Liver (tissue), 9 donors: ENCODE results near the gene CAPN10. TPM values are rescaled to one million over a fixed set of nuclear protein-coding genes. Genes with fewer than 3 reads are reported as not detected.

Experiments used
- DNase-seq: peaks from one replicate; pipeline ENCODE4 v3.0.0-alpha.2; 2017; ENCODE audit warnings: low spot score
- H3K27ac ChIP-seq, 2 donors: one replicate each; pipeline ENCODE4 v1.7.0; 2013; ENCODE audit warnings: inconsistent platforms in 2 of 2, low read length in 2 of 2, control low read depth in 1 of 2, low read depth in 1 of 2, mild to moderate bottlenecking in 1 of 2
- H3K27me3 ChIP-seq, 4 donors: one replicate each; pipeline versions ENCODE4 v1.6.1 to v1.7.0; 2013; ENCODE audit warnings: low read length in 3 of 4, inconsistent platforms in 1 of 4, mild to moderate bottlenecking in 1 of 4, moderate library complexity in 1 of 4; ENCODE audit not compliant: control insufficient read depth in 4 of 4, insufficient read depth in 4 of 4
- H3K36me3 ChIP-seq, 4 donors: one replicate each; pipeline versions ENCODE4 v1.6.1 to v1.7.0; 2013; ENCODE audit warnings: low read length in 3 of 4, mild to moderate bottlenecking in 3 of 4, low read depth in 1 of 4, moderate library complexity in 1 of 4; ENCODE audit not compliant: control insufficient read depth in 4 of 4, insufficient read depth in 3 of 4
- H3K4me1 ChIP-seq, 4 donors: one replicate each; pipeline versions ENCODE4 v1.6.1 to v1.7.0; 2013; ENCODE audit warnings: low read length in 3 of 4, mild to moderate bottlenecking in 3 of 4, moderate library complexity in 1 of 4; ENCODE audit not compliant: control insufficient read depth in 4 of 4, insufficient read depth in 4 of 4
- H3K4me3 ChIP-seq, 3 donors: one replicate each; pipeline versions ENCODE4 v1.6.1 to v1.7.0; 2013; ENCODE audit warnings: low read length in 3 of 3, control low read depth in 1 of 3, low read depth in 1 of 3, mild to moderate bottlenecking in 1 of 3
- H3K9ac ChIP-seq, 2 donors: one replicate each; pipeline ENCODE4 v1.7.0; 2013; ENCODE audit warnings: low read length in 2 of 2, mild to moderate bottlenecking in 2 of 2, moderate library complexity in 2 of 2, control low read depth in 1 of 2, low read depth in 1 of 2
- H3K9me3 ChIP-seq, 4 donors: one replicate each; pipeline versions ENCODE4 v1.6.1 to v1.7.0; 2013; ENCODE audit warnings: low read length in 3 of 4; ENCODE audit not compliant: control insufficient read depth in 4 of 4
- FOXA1 ChIP-seq: IDR thresholded peaks from 2 replicates; pipeline ENCODE4 v1.6.1; 2016; ENCODE audit warnings: antibody characterized with exemption
- FOXA2 ChIP-seq: IDR thresholded peaks from 2 replicates; pipeline ENCODE4 v1.6.1; 2016; ENCODE audit warnings: antibody characterized with exemption
- GABPA ChIP-seq, 2 donors: IDR thresholded peaks in 1 of 2; conservative IDR thresholded peaks in 1 of 2; 2 replicates each; pipeline ENCODE4 v1.6.1; 2016; ENCODE audit warnings: antibody characterized with exemption in 2 of 2, mild to moderate bottlenecking in 1 of 2, moderate library complexity in 1 of 2
- JUND ChIP-seq, 2 donors: IDR thresholded peaks; 2 replicates each; pipeline ENCODE4 v1.6.1; 2016; ENCODE audit warnings: antibody characterized with exemption in 2 of 2
- RAD21 ChIP-seq, 2 donors: IDR thresholded peaks; 2 replicates each; pipeline ENCODE4 v1.6.1; 2016; ENCODE audit warnings: antibody characterized with exemption in 2 of 2, mild to moderate bottlenecking in 2 of 2
- SP1 ChIP-seq: IDR thresholded peaks from 2 replicates; pipeline ENCODE4 v1.6.1; 2018; ENCODE audit warnings: antibody characterized with exemption, mild to moderate bottlenecking
- YY1 ChIP-seq: IDR thresholded peaks from 2 replicates; pipeline ENCODE4 v1.6.1; 2016; ENCODE audit warnings: antibody characterized with exemption, mild to moderate bottlenecking
- WGBS: extraction: QIAGEN DNeasy Blood & Tissue Kit; methylation state at CpG from one replicate; pipeline ENCODE4 v1.1.7; 2013; 5-methylcytosine and 5-hydroxymethylcytosine counted together
- polyA plus RNA-seq, 2 donors: library from polyadenylated mRNA; stranded (reverse) in 1 of 2; unstranded in 1 of 2; fragments of 200-250 nt in 1 of 2; fragments of >200 nt in 1 of 2; fragmentation: Nextera tagmentation in 1 of 2; extraction: Ambion mirVana in 1 of 2; gene quantifications; one replicate each; pipeline versions ENCODE4 v1.2.1 to v1.2.3, GENCODE V29; 2013 to 2015
- total RNA-seq, 2 donors: library from RNA; depleted of rRNA; stranded (reverse); fragments of >200 nt; gene quantifications; one replicate each; pipeline ENCODE4 v1.2.3, GENCODE V29; 2014
- TF ChIP-seq, protein P1 (sequence below): fragments of 150-350 bp; IDR thresholded peaks from 2 replicates; pipeline ENCODE4 v1.5.1; 2017; ENCODE audit warnings: improper control_type of control experiment, low read depth, low read length; ENCODE audit not compliant: missing input control
- TF ChIP-seq, protein P2 (sequence below): IDR thresholded peaks from 2 replicates; pipeline ENCODE4 v1.6.1; 2016; ENCODE audit warnings: antibody characterized with exemption
- donor health status: healthy.
- donor health status: healthy.
- donor health status: healthy.
- donor health status: healthy.
- donor health status: healthy.

The CAPN10 gene
- total and polyA plus RNA-seq, 4 donors: 4.8 to 11.3 (median 6.5) TPM

DNA sequence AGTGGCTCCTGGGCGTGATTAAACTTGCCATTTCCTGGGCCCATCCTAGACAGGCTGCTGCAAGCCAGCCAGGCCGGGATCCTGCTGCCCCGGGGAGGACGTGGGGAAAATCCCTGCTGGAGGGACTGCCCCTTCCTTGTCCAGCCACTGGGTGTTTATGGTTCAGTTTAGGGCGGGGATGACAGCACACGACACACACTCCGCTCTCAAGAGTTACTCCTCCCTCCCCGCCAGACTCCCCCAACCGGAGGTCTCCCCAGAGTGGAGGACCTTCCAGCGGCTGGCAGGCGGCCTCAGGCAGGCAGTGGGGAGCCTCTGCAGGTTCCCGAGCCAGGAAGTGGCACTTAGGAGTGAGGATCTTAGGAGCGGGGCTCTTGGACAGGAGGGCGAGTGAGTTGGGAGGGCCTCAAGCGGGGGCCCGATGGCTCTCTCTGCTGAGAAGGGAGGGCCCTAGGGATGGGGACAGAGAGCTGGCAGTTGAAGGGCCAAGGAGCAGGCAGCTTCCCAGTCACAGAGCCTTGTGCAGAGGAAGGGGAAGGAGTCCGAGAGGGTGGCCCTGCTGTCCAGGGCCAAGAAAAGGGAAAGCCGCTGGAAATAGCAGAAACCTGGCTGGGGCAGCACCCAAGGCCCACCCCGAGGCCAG is 33.1 kb downstream of the CAPN10 start:
- no peak overlapping the region for H3K4me3 ChIP-seq
- TF ChIP-seq JUND (IDR thresholded peaks at IDR 0.05) (no peak), SP1 (no peak), YY1 (no peak), FOXA2 (no peak), GABPA (IDR thresholded peaks at IDR 0.05 in 1 of 2, conservative IDR thresholded peaks at IDR 0.05 in 1 of 2) (no peak), RAD21 (IDR thresholded peaks at IDR 0.05) (no peak)
- TF ChIP-seq, protein P1, sequence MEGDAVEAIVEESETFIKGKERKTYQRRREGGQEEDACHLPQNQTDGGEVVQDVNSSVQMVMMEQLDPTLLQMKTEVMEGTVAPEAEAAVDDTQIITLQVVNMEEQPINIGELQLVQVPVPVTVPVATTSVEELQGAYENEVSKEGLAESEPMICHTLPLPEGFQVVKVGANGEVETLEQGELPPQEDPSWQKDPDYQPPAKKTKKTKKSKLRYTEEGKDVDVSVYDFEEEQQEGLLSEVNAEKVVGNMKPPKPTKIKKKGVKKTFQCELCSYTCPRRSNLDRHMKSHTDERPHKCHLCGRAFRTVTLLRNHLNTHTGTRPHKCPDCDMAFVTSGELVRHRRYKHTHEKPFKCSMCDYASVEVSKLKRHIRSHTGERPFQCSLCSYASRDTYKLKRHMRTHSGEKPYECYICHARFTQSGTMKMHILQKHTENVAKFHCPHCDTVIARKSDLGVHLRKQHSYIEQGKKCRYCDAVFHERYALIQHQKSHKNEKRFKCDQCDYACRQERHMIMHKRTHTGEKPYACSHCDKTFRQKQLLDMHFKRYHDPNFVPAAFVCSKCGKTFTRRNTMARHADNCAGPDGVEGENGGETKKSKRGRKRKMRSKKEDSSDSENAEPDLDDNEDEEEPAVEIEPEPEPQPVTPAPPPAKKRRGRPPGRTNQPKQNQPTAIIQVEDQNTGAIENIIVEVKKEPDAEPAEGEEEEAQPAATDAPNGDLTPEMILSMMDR: no peak
- H3K36me3 ChIP-seq: no peaks in the 10 kb centered on the region
- 86% methylated on average over 19 of the region's 19 CpGs for WGBS
- H3K4me1 ChIP-seq: peaks cover 0 to 2% (median 0%) of the 10 kb centered on the region in 4 donors
- no peaks in the 10 kb centered on the region for H3K27me3 ChIP-seq
- no peak for DNase-seq
- peaks cover 0 to 3% (median 0%) of the 10 kb centered on the region in 4 donors for H3K9me3 ChIP-seq
- H3K27ac ChIP-seq: no peak overlapping the region
- no peak overlapping the region for H3K9ac ChIP-seq

DNA sequence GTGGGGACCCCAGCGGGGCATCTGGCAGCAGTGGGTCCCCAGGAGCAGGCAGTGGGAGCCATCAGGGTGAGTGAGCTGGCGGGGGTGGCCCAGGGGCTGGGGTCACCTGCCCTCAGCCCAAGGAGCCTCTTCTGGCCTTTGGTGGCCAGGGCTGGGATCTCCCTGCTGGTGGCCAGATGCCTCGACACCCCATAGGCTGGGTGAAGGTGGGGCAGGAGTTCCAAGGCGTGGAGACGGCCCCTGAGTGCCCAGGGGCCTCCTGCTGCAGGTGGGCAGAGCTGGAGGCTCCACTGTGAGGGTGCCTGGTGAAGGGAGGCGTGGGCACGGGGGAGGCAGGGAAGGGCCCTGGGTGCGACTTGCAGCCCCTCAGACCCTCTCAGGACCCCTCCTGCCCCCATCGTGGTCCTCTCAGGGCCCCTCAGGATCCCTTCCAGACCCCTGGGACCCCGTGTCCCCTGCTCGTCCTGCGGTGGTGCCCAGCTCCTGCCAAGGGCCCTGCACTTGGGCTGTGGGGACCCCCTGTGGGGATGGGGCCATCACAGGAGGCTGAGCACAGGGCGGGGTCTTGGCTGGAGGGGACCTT is 33.7 kb downstream of the CAPN10 start:
- 89% methylated on average over 13 of the region's 13 CpGs for WGBS
- Histone ChIP-seq H3K9me3 (peaks cover 0 to 3% (median 0%) of the 10 kb centered on the region in 4 donors), H3K4me3 (no peak overlapping the region), H3K27ac (no peak overlapping the region), H3K4me1 (peaks cover 0 to 2% (median 0%) of the 10 kb centered on the region in 4 donors), H3K27me3 (no peaks in the 10 kb centered on the region), H3K36me3 (no peaks in the 10 kb centered on the region), H3K9ac (no peak overlapping the region)
- TF ChIP-seq, protein P2, sequence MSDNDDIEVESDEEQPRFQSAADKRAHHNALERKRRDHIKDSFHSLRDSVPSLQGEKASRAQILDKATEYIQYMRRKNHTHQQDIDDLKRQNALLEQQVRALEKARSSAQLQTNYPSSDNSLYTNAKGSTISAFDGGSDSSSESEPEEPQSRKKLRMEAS: no peak
- TF ChIP-seq, protein P1: no peak
- DNase-seq: no peak

DNA sequence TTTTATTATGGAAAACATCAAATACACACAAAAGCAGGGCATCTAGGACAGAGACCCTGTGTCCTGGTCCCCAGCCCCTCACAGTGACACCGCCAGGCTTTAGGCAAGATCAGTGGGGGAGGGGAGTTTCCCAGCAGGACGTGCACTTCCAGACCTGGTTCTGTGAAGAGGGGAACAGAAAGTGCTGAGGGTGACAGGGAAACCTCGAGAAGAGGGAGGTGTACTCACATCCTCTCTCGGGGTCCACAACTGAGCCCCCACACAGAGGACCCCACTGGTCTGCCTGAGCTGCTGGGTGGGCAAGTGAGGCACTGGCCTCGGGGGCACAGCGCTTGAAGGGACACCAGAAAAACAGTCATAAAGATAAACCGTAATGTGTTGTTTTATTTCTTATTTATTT is 34.3 kb downstream of the CAPN10 start:
- DNase-seq: no peak
- no peaks in the 10 kb centered on the region for H3K36me3 ChIP-seq
- H3K4me1 ChIP-seq: peaks cover 0 to 2% (median 0%) of the 10 kb centered on the region in 4 donors
- peaks cover 0 to 3% (median 0%) of the 10 kb centered on the region in 4 donors for H3K9me3 ChIP-seq
- no peak overlapping the region for H3K4me3 ChIP-seq
- no peak overlapping the region for H3K27ac ChIP-seq
- no peaks in the 10 kb centered on the region for H3K27me3 ChIP-seq
- H3K9ac ChIP-seq: no peak overlapping the region
- WGBS: 80% methylated on average over 7 of the region's 7 CpGs
- TF ChIP-seq JUND (IDR thresholded peaks at IDR 0.05) (no peak), FOXA1 (no peak), RAD21 (IDR thresholded peaks at IDR 0.05) (no peak)
